ENCODE data around the gene RACGAP1. TPM values are rescaled to one million over a fixed set of nuclear protein-coding genes. Genes with fewer than 3 reads are reported as not detected.

Gene RACGAP1
- total and polyA plus RNA-seq, 2 donors from 2014 or later: 5.0 to 7.7 TPM

DNA sequence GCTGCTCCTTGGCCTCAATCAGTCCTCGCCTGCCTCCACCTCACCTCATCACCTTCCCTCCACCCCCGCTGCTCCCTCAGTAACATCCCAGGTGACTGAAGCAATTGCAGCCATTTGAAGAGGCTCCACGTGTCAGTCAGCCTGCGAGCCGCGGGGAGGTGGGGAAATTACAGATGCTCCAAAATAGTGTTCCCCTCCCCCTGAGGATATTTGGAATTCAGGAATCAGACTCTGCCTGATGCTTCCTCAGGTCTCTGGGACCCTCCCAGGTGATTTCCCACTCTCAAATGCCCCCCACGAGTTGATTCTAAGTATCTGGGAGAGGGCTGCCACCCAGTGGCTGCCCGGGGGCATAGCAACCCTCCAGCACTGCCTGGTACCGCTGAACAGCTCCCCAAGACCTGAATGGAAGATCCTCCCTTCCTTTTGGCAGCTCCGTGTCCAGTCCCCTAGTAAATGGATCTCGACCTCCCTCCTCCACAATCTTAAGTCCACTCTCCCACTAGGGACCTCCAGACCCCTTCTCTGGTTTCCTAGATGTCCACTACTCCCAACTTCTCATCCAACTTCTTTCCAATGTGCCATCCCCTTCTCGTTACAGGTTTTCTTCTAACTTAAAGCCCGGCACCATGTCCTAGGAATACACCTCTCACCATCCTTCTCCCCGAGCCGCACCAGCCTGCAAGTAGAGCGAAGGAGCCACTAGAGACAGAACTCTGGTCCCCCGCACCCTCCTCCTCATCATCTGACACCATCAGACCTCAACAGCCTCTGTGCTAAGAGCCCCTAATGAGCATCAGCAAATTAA is 30.7 kb upstream of the RACGAP1 start:
- no peaks in the 10 kb centered on the region for H3K36me3 ChIP-seq (ENCODE audit: control insufficient read depth in 2 of 3, insufficient read depth in 3 of 3, low read length in 3 of 3)
- TF ChIP-seq, protein P1, sequence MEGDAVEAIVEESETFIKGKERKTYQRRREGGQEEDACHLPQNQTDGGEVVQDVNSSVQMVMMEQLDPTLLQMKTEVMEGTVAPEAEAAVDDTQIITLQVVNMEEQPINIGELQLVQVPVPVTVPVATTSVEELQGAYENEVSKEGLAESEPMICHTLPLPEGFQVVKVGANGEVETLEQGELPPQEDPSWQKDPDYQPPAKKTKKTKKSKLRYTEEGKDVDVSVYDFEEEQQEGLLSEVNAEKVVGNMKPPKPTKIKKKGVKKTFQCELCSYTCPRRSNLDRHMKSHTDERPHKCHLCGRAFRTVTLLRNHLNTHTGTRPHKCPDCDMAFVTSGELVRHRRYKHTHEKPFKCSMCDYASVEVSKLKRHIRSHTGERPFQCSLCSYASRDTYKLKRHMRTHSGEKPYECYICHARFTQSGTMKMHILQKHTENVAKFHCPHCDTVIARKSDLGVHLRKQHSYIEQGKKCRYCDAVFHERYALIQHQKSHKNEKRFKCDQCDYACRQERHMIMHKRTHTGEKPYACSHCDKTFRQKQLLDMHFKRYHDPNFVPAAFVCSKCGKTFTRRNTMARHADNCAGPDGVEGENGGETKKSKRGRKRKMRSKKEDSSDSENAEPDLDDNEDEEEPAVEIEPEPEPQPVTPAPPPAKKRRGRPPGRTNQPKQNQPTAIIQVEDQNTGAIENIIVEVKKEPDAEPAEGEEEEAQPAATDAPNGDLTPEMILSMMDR (IDR thresholded peaks at IDR 0.05; ENCODE audit: borderline replicate concordance, extremely low read depth, insufficient read depth): peak; percentile 83
- no peaks in the 10 kb centered on the region for H3K9me3 ChIP-seq (ENCODE audit: control insufficient read depth in 2 of 3, insufficient read depth in 1 of 3, low read length in 3 of 3)
- FAIRE-seq (no peak), DNase-seq (peak in 4 of 5 donors; percentile 61 to 67 (median 64))
- no peak overlapping the region for H3K27ac ChIP-seq (ENCODE audit: low read depth in 2 of 2, low read length in 2 of 2)
- intact Hi-C loops (cut with DNase I): no loop called here
- H3K27me3 ChIP-seq (ENCODE audit: control insufficient read depth, insufficient read depth, low read length): no peaks in the 10 kb centered on the region
- no peak overlapping the region for H3K9ac ChIP-seq (ENCODE audit: low read length in 3 of 3)
- H3K4me1 ChIP-seq (ENCODE audit: control insufficient read depth in 2 of 3, insufficient read depth in 2 of 3, low read depth in 1 of 3, low read length in 3 of 3): peaks cover 0 to 6% (median 4%) of the 10 kb centered on the region in 3 donors
- H3K4me3 ChIP-seq (ENCODE audit: low read length in 3 of 3): no peak overlapping the region

DNA sequence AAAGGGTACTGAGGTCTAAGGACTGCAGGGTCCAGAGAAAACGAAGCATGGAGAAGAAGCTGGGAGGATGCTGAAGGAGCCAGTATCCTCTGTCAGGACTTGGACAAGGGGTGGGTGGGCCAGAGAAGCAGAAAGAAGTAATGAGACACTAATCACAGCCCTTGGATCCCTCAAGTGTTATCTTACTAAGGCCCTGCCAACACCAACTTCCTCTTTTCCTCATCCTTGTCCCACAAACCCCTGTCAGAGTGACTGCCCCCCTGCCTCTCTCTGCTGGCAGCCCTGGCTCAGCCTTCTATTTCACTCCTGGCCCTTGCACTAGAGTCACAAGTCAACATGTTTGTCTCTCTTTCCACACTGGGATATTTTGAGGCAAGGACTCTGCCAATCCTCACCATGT is 28.3 kb upstream of the RACGAP1 start:
- Histone ChIP-seq H3K27ac (ENCODE audit: low read depth in 2 of 2, low read length in 2 of 2) (no peak overlapping the region), H3K36me3 (ENCODE audit: control insufficient read depth in 2 of 3, insufficient read depth in 3 of 3, low read length in 3 of 3) (no peaks in the 10 kb centered on the region), H3K4me3 (ENCODE audit: low read length in 3 of 3) (no peak overlapping the region), H3K4me1 (ENCODE audit: control insufficient read depth in 2 of 3, insufficient read depth in 2 of 3, low read depth in 1 of 3, low read length in 3 of 3) (peaks cover 0 to 6% (median 6%) of the 10 kb centered on the region in 3 donors), H3K9me3 (ENCODE audit: control insufficient read depth in 2 of 3, insufficient read depth in 1 of 3, low read length in 3 of 3) (no peaks in the 10 kb centered on the region), H3K27me3 (ENCODE audit: control insufficient read depth, insufficient read depth, low read length) (no peaks in the 10 kb centered on the region), H3K9ac (ENCODE audit: low read length in 3 of 3) (no peak overlapping the region)
- intact Hi-C loops (cut with DNase I): loop anchor here (5.0 kb wide), 1 partner anchor 86 kb away; no protein-coding TSS in a partner anchor
- no peak for FAIRE-seq
- TF ChIP-seq, protein P1 (IDR thresholded peaks at IDR 0.05; ENCODE audit: borderline replicate concordance, extremely low read depth, insufficient read depth): no peak
- no peak for DNase-seq

DNA sequence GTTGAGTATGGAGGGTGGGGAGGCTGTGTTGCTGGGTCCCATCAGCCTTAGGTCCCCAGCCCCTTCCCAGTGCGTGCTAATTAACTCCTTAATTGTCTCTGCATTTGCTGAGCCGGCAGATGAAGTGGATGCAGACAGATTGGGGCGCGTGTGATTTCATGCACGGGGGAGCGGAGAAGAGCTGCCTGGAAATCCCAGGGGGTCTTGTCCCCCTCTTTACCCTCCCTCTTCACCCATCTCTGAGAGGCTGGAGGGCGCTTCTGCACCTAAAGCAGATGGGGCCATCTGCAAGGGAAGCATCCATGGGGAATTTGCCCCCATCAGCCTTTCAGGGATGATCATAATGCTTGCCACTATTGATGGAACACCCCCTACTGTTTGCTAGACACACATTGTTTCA is 27.7 kb upstream of the RACGAP1 start:
- TF ChIP-seq, protein P1 (IDR thresholded peaks at IDR 0.05; ENCODE audit: borderline replicate concordance, extremely low read depth, insufficient read depth): no peak
- no peaks in the 10 kb centered on the region for H3K9me3 ChIP-seq (ENCODE audit: control insufficient read depth in 2 of 3, insufficient read depth in 1 of 3, low read length in 3 of 3)
- H3K27ac ChIP-seq (ENCODE audit: low read depth in 2 of 2, low read length in 2 of 2): no peak overlapping the region
- FAIRE-seq (no peak), DNase-seq (no peak)
- peaks cover 0 to 6% (median 6%) of the 10 kb centered on the region in 3 donors for H3K4me1 ChIP-seq (ENCODE audit: control insufficient read depth in 2 of 3, insufficient read depth in 2 of 3, low read depth in 1 of 3, low read length in 3 of 3)
- H3K36me3 ChIP-seq (ENCODE audit: control insufficient read depth in 2 of 3, insufficient read depth in 3 of 3, low read length in 3 of 3): no peaks in the 10 kb centered on the region
- no peaks in the 10 kb centered on the region for H3K27me3 ChIP-seq (ENCODE audit: control insufficient read depth, insufficient read depth, low read length)
- intact Hi-C loops (cut with DNase I): loop anchor here (5.0 kb wide), 1 partner anchor 86 kb away; no protein-coding TSS in a partner anchor
- H3K4me3 ChIP-seq (ENCODE audit: low read length in 3 of 3): no peak overlapping the region
- no peak overlapping the region for H3K9ac ChIP-seq (ENCODE audit: low read length in 3 of 3)

All from kidney (tissue), 14 donors.